B cell (primary cell): ENCODE results near the gene LENEP. TPM values are rescaled to one million over a fixed set of nuclear protein-coding genes. Genes with fewer than 3 reads are reported as not detected.
A peak's percentile ranks its signal among the peaks of the same experiment; 100 is the strongest.

Source experiments
- ATAC-seq: fragments of 200-7000 bp; cut with Tn5 transposase; one replicate; pipeline ENCODE4 v1.10.0; 2021; ENCODE audit warnings: low read depth, mild to moderate bottlenecking, moderate number of reproducible peaks, moderate library complexity
- CTCF ChIA-PET: fragments of 350-600 bp; sonication (Branson Sonifier 250); formaldehyde crosslinking; loops from one replicate; lab custom pipeline; 2021; ENCODE audit warnings: antibody characterized with exemption, inconsistent platforms; lab: Charles Lee
- POLR2A ChIA-PET: fragments of 350-600 bp; sonication (Branson Sonifier 250); formaldehyde crosslinking; loops from one replicate; lab custom pipeline; 2021; ENCODE audit warnings: antibody characterized with exemption; lab: Charles Lee
- DNase-seq: peaks from one replicate; pipeline ENCODE4 v3.0.0; 2013
- H2AFZ ChIP-seq: 2 replicates; pipeline ENCODE4 v1.6.1; 2012; ENCODE audit warnings: mild to moderate bottlenecking, low read depth, low read length; ENCODE audit not compliant: insufficient read depth, poor library complexity, severe bottlenecking
- H3K27ac ChIP-seq, 2 donors: 1 replicate in 1 of 2; 2 replicates in 1 of 2; pipeline ENCODE4 v1.5.1; 2012 to 2013; ENCODE audit warnings: low read length in 2 of 2, mild to moderate bottlenecking in 2 of 2, moderate library complexity in 1 of 2
- H3K27me3 ChIP-seq, 4 experiments: fragments of 200-600 bp in 1 of 4; sonication (generic) in 1 of 4; replicated peaks in 1 of 4; 1 replicate in 2 of 4; 2 replicates in 2 of 4; pipeline versions ENCODE4 v1.6.1 to v1.7.0; 2013 to 2016; ENCODE audit warnings: low read length in 3 of 4, mild to moderate bottlenecking in 2 of 4, mixed read lengths in 1 of 4, moderate library complexity in 1 of 4; ENCODE audit not compliant: insufficient read depth in 4 of 4, control insufficient read depth in 3 of 4; ENCODE audit errors: control extremely low read depth in 1 of 4
- H3K36me3 ChIP-seq, 2 experiments: replicated peaks in 1 of 2; 1 replicate in 1 of 2; 2 replicates in 1 of 2; pipeline versions ENCODE4 v1.6.1 to v1.7.1; 2013; ENCODE audit warnings: low read length in 1 of 2; ENCODE audit not compliant: insufficient read depth in 2 of 2, control insufficient read depth in 1 of 2; ENCODE audit errors: control extremely low read depth in 1 of 2, extremely low read depth in 1 of 2
- H3K4me1 ChIP-seq, 2 donors: fragments of 200-600 bp in 1 of 2; sonication (generic) in 1 of 2; 1 replicate in 1 of 2; 2 replicates in 1 of 2; pipeline versions ENCODE4 v1.5.1 to v1.6.1; 2013 to 2017; ENCODE audit warnings: low read length in 2 of 2; ENCODE audit not compliant: control insufficient read depth in 2 of 2, insufficient read depth in 2 of 2
- H3K4me2 ChIP-seq: replicated peaks from 2 replicates; pipeline ENCODE3; 2012; ENCODE audit warnings: mild to moderate bottlenecking, low read depth, low read length; ENCODE audit not compliant: poor library complexity, severe bottlenecking
- H3K4me3 ChIP-seq, 5 experiments: fragments of 200-600 bp in 1 of 5; sonication (generic) in 1 of 5; 1 replicate in 3 of 5; 2 replicates in 2 of 5; pipeline versions ENCODE4 v1.5.1 to v1.7.0; 2011 to 2016; ENCODE audit warnings: low read length in 4 of 5, mild to moderate bottlenecking in 4 of 5, low read depth in 2 of 5, control low read depth in 1 of 5, moderate library complexity in 1 of 5; ENCODE audit not compliant: insufficient read depth in 1 of 5; ENCODE audit errors: control extremely low read depth in 1 of 5, extremely low read depth in 1 of 5
- H3K79me2 ChIP-seq: fragments of 200-600 bp; sonication (generic); one replicate; pipeline ENCODE4 v1.6.0; 2016; ENCODE audit warnings: low read length; ENCODE audit not compliant: control insufficient read depth, insufficient read depth
- H3K9ac ChIP-seq: fragments of 200-600 bp; sonication (generic); 2 replicates; pipeline ENCODE4 v1.6.1; 2017; ENCODE audit warnings: mild to moderate bottlenecking, low read length, moderate library complexity
- H3K9me3 ChIP-seq, 3 donors: one replicate each; pipeline versions ENCODE4 v1.6.1 to v1.7.1; 2013; ENCODE audit warnings: low read length in 2 of 3; ENCODE audit not compliant: control insufficient read depth in 2 of 3, insufficient read depth in 1 of 3; ENCODE audit errors: control extremely low read depth in 1 of 3
- H4K20me1 ChIP-seq: 2 replicates; pipeline ENCODE4 v1.6.0; 2012; ENCODE audit warnings: mild to moderate bottlenecking, low read length; ENCODE audit not compliant: insufficient read depth, control insufficient read depth, poor library complexity, severe bottlenecking
- H3K27ac Mint-ChIP-seq: one replicate; pipeline ENCODE4 v1.8.0; 2021; ENCODE audit warnings: mixed read lengths
- H3K27me3 Mint-ChIP-seq: one replicate; pipeline ENCODE4 v1.8.0; 2021; ENCODE audit warnings: mixed read lengths
- H3K4me1 Mint-ChIP-seq: one replicate; pipeline ENCODE4 v1.8.0; 2021; ENCODE audit warnings: mixed read lengths
- H3K4me3 Mint-ChIP-seq: one replicate; pipeline ENCODE4 v1.8.0; 2021; ENCODE audit warnings: mixed read lengths
- H3K9me3 Mint-ChIP-seq: one replicate; pipeline ENCODE4 v1.8.0; 2022; ENCODE audit warnings: mixed read lengths; ENCODE audit not compliant: insufficient read depth
- EZH2 ChIP-seq: IDR thresholded peaks from 2 replicates; pipeline ENCODE4 v1.6.1; 2012; ENCODE audit warnings: borderline replicate concordance, low read depth, mild to moderate bottlenecking, moderate library complexity, low read length; ENCODE audit not compliant: insufficient read depth, poor library complexity, severe bottlenecking
- WGBS: methylation state at CpG from one replicate; pipeline ENCODE4 v1.1.5; 2013; ENCODE audit warnings: missing lambda C conversion rate; ENCODE audit not compliant: insufficient coverage; 5-methylcytosine and 5-hydroxymethylcytosine counted together
- intact Hi-C: fragments of 100-400 bp; cut with micrococcal nuclease; formaldehyde crosslinking; loops from one replicate; pipeline ENCODE4 v1.10.0; 2022
- polyA plus RNA-seq: library from polyadenylated mRNA; depleted of rRNA; stranded (reverse); fragments of >200 nt; gene quantifications from 2 replicates; pipeline ENCODE4 v1.2.3, GENCODE V29; 2012
- total RNA-seq, 2 donors: library from RNA; stranded (reverse); fragments of 120-200 nt in 1 of 2; gene quantifications; 1 replicate in 1 of 2; 2 replicates in 1 of 2; pipeline versions ENCODE4 v1.2.3 to v1.2.4, GENCODE V29; 2013 to 2022
- TF ChIP-seq, protein P1 (sequence below): fragments of 200-600 bp; IDR thresholded peaks from one replicate; pipeline ENCODE4 v1.8.0; 2022; ENCODE audit warnings: antibody characterized with exemption, mild to moderate bottlenecking

Gene LENEP
- total and polyA plus RNA-seq, 2 donors (not counting 1 experiment from before 2014, with no cell fraction given), result 2.0 TPM; not detected in 1

- WGBS, result 88% methylated on average over 12 of the region's 15 CpGs
- H3K9ac ChIP-seq, result no peak overlapping the region
- H3K4me1 ChIP-seq, result peaks cover 44 to 52% of the 10 kb centered on the region in 2 donors
- H3K27me3 ChIP-seq, result no peaks in the 10 kb centered on the region
- no peak overlapping the region for H2AFZ ChIP-seq
- no peaks in the 10 kb centered on the region for H3K9me3 ChIP-seq
- peaks cover 22% of the 10 kb centered on the region for H3K79me2 ChIP-seq
- H3K4me3 ChIP-seq, result no peak overlapping the region
- peak overlapping the region; percentile 89 for H3K27ac Mint-ChIP-seq
- H3K9me3 Mint-ChIP-seq, result no peaks in the 10 kb centered on the region
- H3K27ac ChIP-seq, result peak overlapping the region; percentile 58 to 88
- H3K4me2 ChIP-seq, result no peak overlapping the region
- no peak overlapping the region for H3K4me3 Mint-ChIP-seq
- peaks cover 0 to 49% of the 10 kb centered on the region in 2 experiments for H3K36me3 ChIP-seq
- H4K20me1 ChIP-seq, result peaks cover 28% of the 10 kb centered on the region
- ATAC-seq (no peak), DNase-seq (no peak)
- no peaks in the 10 kb centered on the region for H3K27me3 Mint-ChIP-seq
- CTCF ChIA-PET, result interaction anchor here (0.5 to 2.3 kb wide), 10 partner anchors 9 to 196 kb away, joined by 3 to 9 read pairs (median 6); partner anchors contain the start of genes ADAM15, EFNA4 and PMVK
- POLR2A ChIA-PET, result interaction anchor here (0.8 kb wide), 1 partner anchor 11 kb away, joined by 3 read pairs; the partner anchor contains the start of gene PBXIP1
- TF ChIP-seq, protein P1, sequence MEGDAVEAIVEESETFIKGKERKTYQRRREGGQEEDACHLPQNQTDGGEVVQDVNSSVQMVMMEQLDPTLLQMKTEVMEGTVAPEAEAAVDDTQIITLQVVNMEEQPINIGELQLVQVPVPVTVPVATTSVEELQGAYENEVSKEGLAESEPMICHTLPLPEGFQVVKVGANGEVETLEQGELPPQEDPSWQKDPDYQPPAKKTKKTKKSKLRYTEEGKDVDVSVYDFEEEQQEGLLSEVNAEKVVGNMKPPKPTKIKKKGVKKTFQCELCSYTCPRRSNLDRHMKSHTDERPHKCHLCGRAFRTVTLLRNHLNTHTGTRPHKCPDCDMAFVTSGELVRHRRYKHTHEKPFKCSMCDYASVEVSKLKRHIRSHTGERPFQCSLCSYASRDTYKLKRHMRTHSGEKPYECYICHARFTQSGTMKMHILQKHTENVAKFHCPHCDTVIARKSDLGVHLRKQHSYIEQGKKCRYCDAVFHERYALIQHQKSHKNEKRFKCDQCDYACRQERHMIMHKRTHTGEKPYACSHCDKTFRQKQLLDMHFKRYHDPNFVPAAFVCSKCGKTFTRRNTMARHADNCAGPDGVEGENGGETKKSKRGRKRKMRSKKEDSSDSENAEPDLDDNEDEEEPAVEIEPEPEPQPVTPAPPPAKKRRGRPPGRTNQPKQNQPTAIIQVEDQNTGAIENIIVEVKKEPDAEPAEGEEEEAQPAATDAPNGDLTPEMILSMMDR, result no peak
- no peak for TF ChIP-seq EZH2
- H3K4me1 Mint-ChIP-seq, result peaks cover 58% of the 10 kb centered on the region
- intact Hi-C loops, result no loop called here
These were observed 48.0 kb upstream of the LENEP start for GRCh38 chr1:154945160-154945961.
